T-helper 1 cell (primary cell): ENCODE measurements around the gene SULT2A1.
A peak's percentile ranks its signal among the peaks of the same experiment; 100 is the strongest.
"Not testable (repeated sequence)": the region's sequence is repeated elsewhere in the genome, so short reads cannot be mapped to it uniquely, and the experiment has no call there.

ENCODE experiments used
- DNase-seq, 5 donors: peaks; one replicate each; pipeline ENCODE4 v3.0.0-alpha.2; 2012 to 2020
- total RNA-seq, 4 donors: gene quantifications; one replicate each; lab custom pipeline; 2026; lab: John Stamatoyannopoulos, UW

The SULT2A1 gene, protein sequence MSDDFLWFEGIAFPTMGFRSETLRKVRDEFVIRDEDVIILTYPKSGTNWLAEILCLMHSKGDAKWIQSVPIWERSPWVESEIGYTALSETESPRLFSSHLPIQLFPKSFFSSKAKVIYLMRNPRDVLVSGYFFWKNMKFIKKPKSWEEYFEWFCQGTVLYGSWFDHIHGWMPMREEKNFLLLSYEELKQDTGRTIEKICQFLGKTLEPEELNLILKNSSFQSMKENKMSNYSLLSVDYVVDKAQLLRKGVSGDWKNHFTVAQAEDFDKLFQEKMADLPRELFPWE
- 0 reads per million in 4 donors for total RNA-seq

DNA sequence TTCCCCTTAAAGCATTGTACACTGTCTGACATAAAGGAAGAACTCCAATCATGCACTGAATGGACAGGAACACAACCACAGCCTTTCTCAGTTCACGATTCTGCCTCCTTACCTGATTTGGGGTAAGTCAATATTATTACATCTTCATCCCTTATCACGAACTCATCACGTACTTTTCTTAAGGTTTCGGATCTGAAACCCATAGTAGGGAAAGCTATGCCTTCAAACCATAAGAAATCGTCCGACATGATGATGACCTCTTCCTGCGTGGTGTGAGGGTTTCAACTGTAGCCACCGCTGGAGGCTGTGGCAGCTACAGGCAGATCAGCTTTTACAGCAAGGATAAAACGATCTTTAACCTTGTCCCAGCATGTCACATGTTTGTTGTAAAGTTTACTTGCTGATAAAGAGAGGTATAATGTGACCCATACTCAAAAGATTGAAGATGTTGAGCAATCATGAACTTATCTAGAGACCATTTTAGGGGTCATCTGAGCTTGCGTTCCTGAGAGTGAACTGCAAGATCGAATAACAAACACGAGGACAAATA lies at the start of gene SULT2A1:
Gene SULT2A1 (minus strand): TSS at position 306 of the 550 bp plus-strand sequence. CDS start 58 bp downstream, at position 248.
- no peak for DNase-seq

DNA sequence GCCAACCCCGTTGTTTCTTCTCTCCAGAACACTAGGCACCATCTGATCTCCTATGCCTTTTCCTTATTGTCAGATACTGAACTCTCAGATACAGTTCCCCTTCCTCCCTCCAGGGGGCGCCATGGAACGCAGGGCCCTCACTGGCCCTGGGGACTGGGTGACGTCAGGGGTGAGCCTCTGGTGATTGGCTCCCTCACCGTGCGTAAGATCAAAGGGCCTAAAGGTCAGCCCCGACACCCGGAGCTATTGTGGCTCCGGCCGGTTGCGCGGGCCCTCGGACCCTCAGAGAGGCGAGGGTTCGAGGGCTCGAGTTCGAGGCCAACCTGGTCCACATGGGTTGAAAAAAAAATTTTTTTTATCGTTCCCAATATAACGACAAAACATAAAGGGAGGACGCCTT lies 42.5 kb upstream of the SULT2A1 start:
- DNase-seq, result not testable (repeated sequence)

DNA sequence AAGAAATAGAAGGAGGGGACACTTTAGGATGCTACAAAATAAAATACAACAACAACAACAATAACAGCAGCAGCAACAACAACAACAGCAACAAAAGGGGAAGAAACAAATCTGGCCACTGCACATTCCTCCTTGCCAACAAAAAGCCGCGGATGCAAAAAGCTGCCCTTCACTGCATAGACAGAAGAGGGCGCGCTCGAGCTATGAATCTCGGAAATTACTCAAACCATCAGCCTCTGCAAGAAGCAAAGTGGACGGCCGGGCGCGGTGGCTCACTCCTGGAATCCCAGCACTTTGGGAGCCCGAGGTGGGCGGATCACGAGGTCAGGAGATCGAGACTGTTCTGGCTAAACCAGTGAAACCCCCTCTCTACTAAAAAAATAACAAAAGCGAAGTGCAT lies 34.0 kb upstream of the SULT2A1 start:
- not testable (repeated sequence) for DNase-seq

DNA sequence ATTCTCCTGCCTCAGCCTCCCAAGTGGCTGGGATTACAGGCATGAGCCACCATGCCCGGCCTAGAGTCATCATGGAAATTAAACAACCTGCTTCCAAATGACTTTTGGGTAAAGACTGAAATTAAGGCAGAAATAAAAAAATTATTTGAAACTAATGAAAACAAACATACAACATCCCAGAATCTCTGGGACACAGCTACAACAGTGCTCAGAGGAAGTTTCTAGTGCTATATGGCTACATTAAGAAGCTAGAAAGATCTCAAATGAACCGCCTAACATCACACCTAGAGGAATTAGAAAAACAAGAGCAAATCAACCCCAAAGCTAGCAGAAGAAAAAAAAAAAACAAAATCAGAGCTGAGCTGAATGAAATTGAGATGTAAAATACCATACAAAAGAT lies 24.1 kb upstream of the SULT2A1 start:
- not testable (repeated sequence) for DNase-seq

DNA sequence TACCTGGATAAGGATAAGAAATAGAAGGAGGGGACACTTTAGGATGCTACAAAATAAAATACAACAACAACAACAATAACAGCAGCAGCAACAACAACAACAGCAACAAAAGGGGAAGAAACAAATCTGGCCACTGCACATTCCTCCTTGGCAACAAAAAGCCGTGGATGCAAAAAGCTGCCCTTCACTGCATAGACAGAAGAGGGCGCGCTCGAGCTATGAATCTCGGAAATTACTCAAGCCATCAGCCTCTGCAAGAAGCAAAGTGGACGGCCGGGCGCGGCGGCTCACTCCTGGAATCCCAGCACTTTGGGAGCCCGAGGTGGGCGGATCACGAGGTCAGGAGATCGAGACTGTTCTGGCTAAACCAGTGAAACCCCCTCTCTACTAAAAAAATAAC lies 23.2 kb upstream of the SULT2A1 start:
- peak in 4 of 5 donors; percentile 24 to 54 (median 42) for DNase-seq

DNA sequence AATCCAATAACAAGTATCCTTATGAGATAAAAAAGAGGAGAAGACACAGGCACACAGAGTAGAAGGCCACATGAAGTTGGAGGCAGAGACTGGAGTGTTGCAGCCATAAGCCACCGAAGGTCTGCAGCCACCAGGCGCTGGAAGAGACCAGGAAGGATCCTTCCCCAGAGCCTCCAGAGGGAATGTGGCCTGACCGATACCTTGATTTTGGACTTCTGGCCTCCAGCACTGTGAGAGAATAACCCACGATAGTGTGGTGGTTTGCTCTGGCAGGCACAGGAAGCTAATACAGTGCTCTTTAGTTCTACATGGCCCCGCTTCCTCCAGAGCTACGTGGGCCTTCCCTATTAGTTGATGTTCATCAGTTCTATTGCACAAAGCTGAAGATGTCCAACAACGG lies 15.3 kb upstream of the SULT2A1 start:
- DNase-seq, result no peak

DNA sequence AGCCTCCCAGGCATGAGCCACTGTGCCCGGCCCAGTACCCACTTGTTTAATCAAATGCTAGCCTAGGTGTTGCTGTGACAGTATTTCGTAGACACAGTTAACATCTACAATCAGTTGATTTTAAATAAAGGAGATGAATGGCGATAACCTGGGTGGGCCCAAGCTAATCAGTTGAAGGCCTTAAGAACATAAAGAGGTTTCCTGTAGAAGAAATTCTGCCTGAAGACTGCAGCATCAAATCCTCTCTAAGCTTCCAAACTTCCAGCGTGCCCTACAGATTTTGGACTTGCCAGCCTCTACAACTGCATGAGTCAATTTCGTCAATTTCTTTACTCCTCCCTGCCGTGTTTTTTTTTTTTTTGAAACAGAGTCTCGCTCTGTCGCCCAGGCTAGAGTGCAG lies 13.2 kb upstream of the SULT2A1 start:
- no peak for DNase-seq

DNA sequence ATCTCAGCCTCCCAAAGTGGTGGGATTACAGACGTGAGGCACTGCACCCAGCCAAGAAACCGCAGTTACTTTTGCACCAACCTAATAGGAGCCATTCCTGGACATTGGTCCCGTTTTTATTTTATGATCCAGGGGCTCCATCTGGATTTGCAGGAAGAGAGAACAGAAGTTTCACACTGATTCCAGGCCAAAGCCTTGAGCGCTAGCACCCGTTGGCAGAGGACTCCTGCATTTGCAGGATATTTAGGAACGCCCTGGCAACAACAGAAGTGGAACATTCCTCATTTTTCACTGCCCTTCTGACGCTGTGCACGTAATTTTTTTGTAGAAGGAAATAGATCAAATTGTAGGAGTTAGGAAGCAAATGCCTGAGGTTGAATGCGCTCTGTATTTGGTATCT lies 11.7 kb upstream of the SULT2A1 start:
- no peak for DNase-seq

DNA sequence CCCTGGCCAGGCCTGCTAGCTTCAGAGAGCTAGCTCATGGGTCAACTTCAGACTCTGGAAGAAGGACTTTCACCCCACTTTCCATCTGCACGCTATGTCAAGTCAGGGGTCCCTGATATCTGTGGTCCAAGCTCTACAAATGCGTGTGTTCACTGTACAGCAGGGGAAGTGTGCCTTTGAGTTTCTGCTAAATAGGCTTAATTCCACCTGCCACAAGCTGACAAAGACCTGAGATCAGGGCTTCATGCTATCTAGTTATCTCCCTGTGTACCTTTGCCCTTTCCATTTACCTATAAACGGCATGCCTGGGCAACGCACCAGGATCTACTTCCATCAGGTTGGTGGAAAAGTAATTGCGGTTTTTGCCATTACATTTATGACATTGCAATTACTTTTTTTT lies 10.7 kb upstream of the SULT2A1 start:
- no peak for DNase-seq

DNA sequence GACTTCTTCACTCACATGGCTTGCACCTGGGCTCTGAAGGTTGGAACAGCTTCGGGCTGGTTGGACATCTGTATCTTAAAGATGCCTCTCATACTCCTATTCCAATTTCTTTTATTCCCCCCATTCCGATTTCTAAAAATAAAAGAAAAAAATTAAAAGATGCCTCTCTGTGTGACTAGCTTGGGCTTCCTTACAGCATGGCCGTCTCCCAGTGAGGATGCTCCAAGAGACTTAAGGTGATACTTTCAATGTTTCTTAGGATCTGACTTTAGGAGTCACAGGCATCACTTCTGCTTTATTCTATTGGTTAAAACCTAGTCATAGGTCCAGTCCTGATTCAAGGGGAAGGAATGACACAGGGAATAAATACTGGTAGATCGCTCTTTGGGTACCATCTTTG lies 9.9 kb upstream of the SULT2A1 start:
- no peak for DNase-seq

DNA sequence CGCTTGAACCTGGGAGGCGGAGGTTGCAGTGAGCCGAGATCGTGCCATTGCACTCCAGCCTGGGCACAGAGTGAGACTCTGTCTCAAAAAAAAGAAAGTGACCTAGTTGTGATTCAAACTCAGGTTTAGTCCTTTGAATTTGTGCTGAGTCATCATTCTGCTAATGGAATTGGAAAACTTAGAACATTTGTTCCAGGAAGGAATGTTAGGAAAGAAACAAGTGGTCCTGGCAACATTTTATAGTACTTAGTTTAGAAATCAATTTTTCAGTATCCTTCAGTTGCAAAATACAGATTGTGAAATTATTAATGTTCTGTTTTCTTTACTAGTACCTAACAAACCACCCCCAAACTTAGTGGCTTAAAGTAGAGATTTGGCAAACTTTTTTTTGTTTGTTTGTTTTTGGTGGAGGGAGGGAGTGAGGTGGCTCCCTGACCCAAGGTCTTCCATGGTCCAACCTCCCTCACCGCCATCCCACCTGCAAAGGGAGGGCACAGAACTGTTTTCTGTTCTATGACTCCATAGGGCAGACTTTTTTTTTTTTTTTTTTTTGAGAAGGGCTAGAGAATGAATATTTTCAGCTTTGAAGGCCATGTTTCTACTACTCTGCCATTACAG lies 9.2 kb upstream of the SULT2A1 start:
- no peak for DNase-seq

DNA sequence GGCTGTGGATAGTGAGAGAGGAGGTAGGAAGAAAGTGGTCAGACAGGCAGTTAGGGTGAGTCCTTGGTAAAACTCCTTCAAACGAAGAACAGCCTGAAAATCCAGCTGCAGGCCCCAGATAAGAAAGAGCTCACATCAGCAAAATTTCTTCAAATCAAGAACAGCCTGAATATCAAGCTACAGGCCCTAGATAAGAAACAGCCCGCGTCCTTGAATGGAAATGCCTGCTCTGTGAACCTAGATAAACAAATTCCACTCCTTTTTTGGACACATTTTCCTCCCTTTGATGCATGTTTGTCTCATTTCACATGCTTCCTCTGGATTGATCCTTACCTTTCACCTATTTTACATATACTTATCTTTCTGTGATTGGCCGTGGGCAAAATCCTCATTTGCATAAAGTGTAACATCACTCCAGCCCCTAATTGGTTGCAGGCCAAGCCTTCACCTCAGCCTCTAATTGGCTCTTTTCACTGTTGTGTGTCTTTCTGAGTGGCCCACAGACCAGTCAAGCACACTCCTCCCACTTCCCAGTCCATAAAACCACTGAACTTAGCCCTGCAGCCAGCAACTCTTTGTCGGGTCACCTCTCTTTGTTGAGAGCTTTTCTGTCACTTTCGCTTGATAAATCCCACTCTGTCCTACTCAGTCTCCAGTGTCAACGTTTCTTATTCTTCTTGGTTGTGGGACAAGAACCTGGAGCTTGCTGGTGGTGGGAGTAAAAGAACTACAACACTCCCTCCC lies 6.0 kb upstream of the SULT2A1 start:
- DNase-seq, result no peak

DNA sequence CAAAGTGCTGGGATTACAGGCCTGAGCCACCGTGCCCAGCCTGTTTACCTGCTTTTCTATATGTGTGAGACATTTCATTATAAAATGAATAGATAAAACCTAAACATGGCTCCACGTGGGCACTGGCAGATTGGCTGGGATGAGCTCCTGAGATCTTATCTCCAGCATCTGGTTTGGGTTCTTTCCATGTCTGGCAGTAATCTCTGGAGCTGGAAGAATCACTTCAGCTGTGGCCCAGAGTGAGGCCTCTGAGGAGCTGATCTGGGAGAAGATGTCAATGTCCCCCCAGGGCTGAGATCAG lies 5.5 kb upstream of the SULT2A1 start:
- no peak for DNase-seq

DNA sequence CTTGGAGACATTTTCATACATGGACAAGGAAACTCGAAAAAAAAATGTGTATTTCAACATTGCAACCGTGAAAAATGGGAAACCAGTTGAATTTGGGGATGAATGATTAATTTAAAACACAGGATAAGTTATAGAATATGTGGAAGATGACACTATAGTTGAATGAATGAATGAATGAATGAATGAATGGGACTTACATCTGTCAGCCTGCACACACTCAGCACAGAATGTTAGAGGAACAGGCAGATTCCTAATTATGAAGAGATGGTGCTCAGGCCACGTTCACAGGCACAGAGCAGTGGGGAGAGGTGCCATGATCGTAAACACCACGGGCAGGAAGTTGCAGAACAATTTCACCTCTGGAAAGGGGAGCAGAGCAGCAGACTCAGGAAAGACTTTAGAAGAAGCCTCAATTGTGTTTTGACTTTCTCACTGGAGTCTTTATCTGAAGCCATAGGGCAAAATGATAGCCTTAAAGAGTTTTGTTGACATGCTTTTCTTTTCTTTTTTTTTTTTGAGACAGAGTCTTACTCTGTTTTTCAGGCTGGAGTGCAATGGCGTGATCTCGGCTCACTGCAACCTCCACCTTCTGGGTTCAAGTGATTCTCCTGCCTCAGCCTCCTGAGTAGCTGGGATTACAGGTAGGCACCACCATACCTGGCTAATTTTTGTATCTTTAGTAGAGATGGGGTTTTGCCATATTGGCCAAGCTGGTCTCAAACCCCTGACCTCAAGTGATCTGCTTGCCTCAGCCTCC lies 4.9 kb upstream of the SULT2A1 start:
- DNase-seq, result no peak

DNA sequence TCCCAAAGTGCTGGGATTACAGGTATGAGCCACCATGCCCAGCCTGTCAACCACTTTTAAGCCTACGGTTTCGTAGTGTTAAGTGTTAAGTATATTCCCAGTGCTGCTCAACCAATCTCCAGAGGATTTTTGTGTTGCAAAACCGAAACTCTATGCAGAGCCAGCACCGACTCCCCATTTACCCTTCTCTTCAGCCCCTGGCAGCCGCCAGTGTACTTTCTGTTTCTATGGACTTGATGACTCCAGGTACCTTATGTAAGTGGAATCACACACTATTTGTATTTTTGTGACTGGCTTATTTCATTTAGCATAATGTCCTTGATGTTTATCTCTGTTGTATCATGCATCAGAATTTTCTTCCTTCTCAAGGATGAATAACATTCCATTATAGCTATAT lies 1.1 kb downstream of the SULT2A1 start:
- DNase-seq, result no peak

DNA sequence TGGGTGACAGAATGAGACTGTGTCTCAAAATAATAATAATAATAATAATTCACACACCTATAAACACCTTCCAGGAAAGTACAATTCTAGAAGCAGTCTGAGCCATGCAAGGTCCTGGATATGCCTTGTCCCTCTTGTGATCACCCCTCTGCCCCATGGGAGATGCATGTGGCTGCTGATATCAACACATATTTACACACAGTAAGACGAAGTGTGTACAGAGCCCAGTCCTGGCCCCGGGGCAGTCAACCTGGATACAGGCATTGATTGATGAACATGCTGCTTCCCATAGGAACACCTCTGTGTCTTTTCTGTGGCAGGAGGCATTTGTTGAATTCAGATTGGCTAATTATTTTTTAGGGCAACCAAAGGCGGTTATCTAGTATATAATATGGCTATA lies 3.2 kb downstream of the SULT2A1 start:
- DNase-seq, result no peak

DNA sequence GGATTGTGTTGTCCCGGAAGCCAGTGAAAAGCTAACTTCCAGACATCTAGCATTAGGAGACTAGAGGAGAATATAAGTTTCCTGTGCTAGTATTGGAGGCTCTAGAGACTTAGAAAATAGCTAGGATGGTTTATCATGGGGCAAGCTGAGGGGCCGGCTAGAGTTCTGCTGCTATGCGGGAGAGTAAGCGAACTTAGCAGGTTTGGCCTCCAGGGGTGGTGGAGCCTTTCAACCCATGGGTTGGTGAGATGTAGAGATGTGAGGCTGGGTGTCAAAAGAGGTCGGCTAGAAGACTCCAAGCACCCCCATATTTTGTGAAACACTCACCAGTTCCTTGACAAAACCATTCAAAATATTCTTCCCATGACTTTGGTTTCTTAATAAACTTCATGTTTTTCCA lies 4.4 kb downstream of the SULT2A1 start:
- DNase-seq, result no peak

DNA sequence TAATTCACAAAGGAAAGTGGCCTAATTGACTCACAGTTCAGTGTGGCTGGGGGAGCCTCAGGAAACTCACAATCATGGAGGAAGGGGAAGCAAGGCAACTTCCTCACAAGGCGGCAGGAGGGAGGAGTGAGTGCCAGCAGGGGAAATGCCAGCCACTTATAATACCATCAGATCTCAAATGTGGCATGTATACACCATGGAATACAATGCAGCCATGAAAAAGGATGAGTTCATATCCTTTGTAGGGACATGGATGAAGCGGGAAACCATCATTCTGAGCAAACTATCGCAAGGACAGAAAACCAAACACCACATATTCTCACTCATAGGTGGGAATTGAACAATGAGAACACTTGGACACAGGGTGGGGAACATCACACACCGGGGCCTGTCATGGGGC lies 6.7 kb downstream of the SULT2A1 start:
- DNase-seq, result not testable (repeated sequence)

DNA sequence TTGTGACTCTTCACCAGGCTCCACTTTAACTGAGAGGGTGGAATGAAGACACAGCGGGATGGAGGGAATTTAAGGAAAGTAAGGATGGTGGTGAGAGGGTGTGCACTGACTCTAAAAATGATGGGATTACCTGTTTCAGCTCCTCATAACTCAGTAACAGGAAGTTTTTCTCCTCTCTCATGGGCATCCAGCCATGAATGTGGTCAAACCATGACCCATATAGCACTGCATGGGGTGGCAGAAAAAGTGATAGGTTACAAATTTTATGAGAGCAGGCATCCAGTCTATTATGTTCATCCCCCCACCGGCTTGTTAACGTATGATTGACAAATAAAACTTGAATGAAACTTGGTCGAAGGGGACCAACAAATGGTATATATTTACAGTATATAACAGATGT lies 7.2 kb downstream of the SULT2A1 start:
- no peak for DNase-seq

DNA sequence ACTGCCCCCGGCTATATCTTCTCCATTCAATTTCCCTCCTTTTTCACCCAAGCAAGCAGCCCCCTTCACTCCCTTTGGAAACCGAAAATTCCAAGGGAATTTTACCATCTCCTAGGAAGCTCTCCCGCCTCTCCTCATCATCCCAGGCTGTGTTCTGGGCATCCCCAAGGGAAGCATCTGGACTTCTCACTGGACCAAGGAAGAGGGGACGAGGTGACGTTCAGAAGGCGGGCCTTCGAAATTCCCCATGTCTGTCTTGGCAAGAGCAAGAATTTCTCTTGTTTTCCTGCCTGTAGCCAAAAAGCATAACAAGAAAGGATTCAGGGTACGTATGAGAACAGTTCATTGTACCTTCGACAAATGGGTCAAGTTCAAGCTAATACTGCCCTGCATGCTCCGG lies 20.9 kb downstream of the SULT2A1 start:
- no peak for DNase-seq

DNA sequence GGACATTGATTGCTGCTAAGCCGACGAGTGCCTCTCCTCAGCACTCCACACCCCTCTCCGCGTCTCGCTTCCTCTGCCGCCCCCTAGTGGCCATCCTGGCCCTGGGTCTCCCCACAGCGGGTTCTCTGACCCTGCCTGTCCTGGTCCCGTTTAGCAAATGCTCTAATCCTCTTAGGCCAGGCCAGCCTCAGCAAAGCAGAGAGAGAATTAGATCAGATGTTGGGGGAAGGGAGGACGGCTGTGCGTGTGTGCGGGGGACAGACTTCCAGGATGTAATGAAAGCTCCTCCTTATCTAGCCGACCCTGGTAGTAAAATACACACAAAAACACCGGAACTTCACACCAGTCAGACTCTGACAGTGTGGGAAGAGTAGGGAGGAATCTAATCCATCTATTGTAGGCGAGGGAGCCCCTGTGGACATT lies 22.6 kb downstream of the SULT2A1 start:
- peak; percentile 50 to 79 (median 65) for DNase-seq

DNA sequence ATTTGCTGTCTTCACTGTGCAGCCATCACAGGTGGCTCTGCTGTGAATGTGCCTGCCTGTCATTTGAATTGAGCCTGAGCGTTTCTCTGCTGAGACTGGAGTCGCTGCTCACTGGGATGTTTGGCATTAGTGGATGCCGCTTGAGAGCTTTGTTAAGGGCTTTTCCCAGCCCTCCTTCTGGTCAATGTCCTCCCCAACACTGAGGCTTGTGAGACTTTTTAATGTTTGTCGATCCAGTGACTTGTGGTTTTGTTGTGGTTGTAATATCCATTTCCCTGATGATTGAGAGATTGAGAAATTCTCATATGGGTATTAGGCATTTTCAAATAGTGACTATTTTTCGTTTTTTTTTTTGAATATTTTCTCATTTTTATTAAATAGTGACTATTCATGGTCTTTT lies 24.5 kb downstream of the SULT2A1 start:
- no peak for DNase-seq
